A549 (cell line): Measurements from ENCODE around the gene SOX5. TPM values are rescaled to one million over a fixed set of nuclear protein-coding genes. Genes with fewer than 3 reads are reported as not detected.

Experiments
- ATAC-seq, 2 experiments: fragments of 200-7000 bp in 1 of 2; fragments of >200 bp in 1 of 2; cut with Nextera tagmentation in 1 of 2; cut with Tn5 transposase in 1 of 2; 3 replicates each; pipeline versions ENCODE4 v1.8.0 to v1.9.1; 2018 to 2020; ENCODE audit warnings: mild to moderate bottlenecking in 1 of 2, moderate library complexity in 1 of 2
- CTCF ChIA-PET: fragments of 300-600 bp; sonication (Branson Sonifier 250); formaldehyde crosslinking; extraction: SDS; loops from one replicate; lab custom pipeline; 2021; ENCODE audit warnings: antibody characterized with exemption, inconsistent platforms; lab: Yijun Ruan, JAX
- POLR2A ChIA-PET: fragments of 350-600 bp; formaldehyde crosslinking; extraction: SDS; loops from one replicate; lab custom pipeline; 2021; ENCODE audit warnings: antibody characterized with exemption, inconsistent platforms; lab: Yijun Ruan, JAX
- DNase-seq, 2 experiments: peaks; one replicate each; pipeline versions ENCODE4 v3.0.0 to v3.0.0-alpha.2; 2011 to 2016; ENCODE audit warnings: low read depth in 1 of 2, low spot score in 1 of 2
- FAIRE-seq: peaks from 2 replicates; lab custom pipeline; 2011; peaks lifted over from hg19 to GRCh38; lab: Jason Lieb, UNC
- H3K27ac ChIP-seq, 2 experiments: fragments of >200 bp; sonication (Bioruptor Twin); formaldehyde crosslinking; 3 replicates each; pipeline ENCODE4 v1.5.1; 2016 to 2017
- H3K4me1 ChIP-seq: fragments of >200 bp; sonication (Bioruptor Twin); formaldehyde crosslinking; 3 replicates; pipeline ENCODE4 v1.6.1; 2016
- H3K4me2 ChIP-seq: fragments of >200 bp; sonication (Bioruptor Twin); formaldehyde crosslinking; 3 replicates; pipeline ENCODE4 v1.6.1; 2016
- H3K4me3 ChIP-seq: fragments of >200 bp; sonication (Bioruptor Twin); formaldehyde crosslinking; 3 replicates; pipeline ENCODE4 v1.5.1; 2016
- H3K9me3 ChIP-seq: fragments of >200 bp; sonication (Bioruptor Twin); formaldehyde crosslinking; 3 replicates; pipeline ENCODE4 v1.6.1; 2016
- CHD2 ChIP-seq: fragments of 150-350 bp; IDR thresholded peaks from 2 replicates; pipeline ENCODE4 v1.6.1; 2014; ENCODE audit warnings: low read length; ENCODE audit not compliant: partially characterized antibody
- EHF ChIP-seq: fragments of 250-450 bp; sonication (Bioruptor Pico); IDR thresholded peaks from 2 replicates; pipeline ENCODE4 v1.5.0; 2020; ENCODE audit warnings: mild to moderate bottlenecking
- EP300 ChIP-seq, 2 experiments: fragments of >200 bp; sonication (Bioruptor Twin); formaldehyde crosslinking; IDR thresholded peaks; 2 replicates in 1 of 2; 3 replicates in 1 of 2; pipeline ENCODE4 v1.6.1; 2016 to 2017
- FOSB ChIP-seq: fragments of 250-450 bp; sonication (Bioruptor Pico); IDR thresholded peaks from 2 replicates; pipeline ENCODE4 v1.5.0; 2020; ENCODE audit warnings: mild to moderate bottlenecking, moderate library complexity
- HDAC2 ChIP-seq: fragments of 200-600 bp; sonication (generic); IDR thresholded peaks from 2 replicates; pipeline ENCODE4 v1.6.1; 2016
- JUN ChIP-seq, 2 experiments: fragments of >200 bp; sonication (Bioruptor Twin); formaldehyde crosslinking; IDR thresholded peaks; 2 replicates in 1 of 2; 3 replicates in 1 of 2; pipeline ENCODE4 v1.6.1; 2016 to 2017
- JUNB ChIP-seq: fragments of >200 bp; sonication (Bioruptor Twin); formaldehyde crosslinking; IDR thresholded peaks from 2 replicates; pipeline ENCODE4 v1.6.1; 2016
- MAFK ChIP-seq: fragments of 450-650 bp; IDR thresholded peaks from 2 replicates; pipeline ENCODE4 v1.6.1; 2014; ENCODE audit not compliant: partially characterized antibody
- NR3C1 ChIP-seq: fragments of >200 bp; sonication (Bioruptor Twin); formaldehyde crosslinking; IDR thresholded peaks from 3 replicates; pipeline ENCODE4 v1.6.1; 2017
- PHF8 ChIP-seq: fragments of 200-600 bp; sonication (generic); IDR thresholded peaks from 2 replicates; pipeline ENCODE4 v1.6.1; 2016; ENCODE audit warnings: low read depth, mild to moderate bottlenecking, antibody characterized with exemption, moderate library complexity, borderline replicate concordance
- RCOR1 ChIP-seq: fragments of 150-350 bp; IDR thresholded peaks from 2 replicates; pipeline ENCODE4 v1.6.1; 2014; ENCODE audit warnings: antibody characterized with exemption, low read length, low read depth
- RFX5 ChIP-seq: fragments of 450-650 bp; IDR thresholded peaks from 2 replicates; pipeline ENCODE4 v1.7.1; 2014; ENCODE audit warnings: antibody characterized with exemption, mild to moderate bottlenecking, moderate library complexity
- SREBF2 ChIP-seq: fragments of 450-650 bp; IDR thresholded peaks from 2 replicates; pipeline ENCODE4 v1.6.1; 2014; ENCODE audit warnings: mild to moderate bottlenecking, moderate library complexity
- TFCP2L1 ChIP-seq: fragments of 250-450 bp; sonication (Bioruptor Pico); IDR thresholded peaks from 2 replicates; pipeline ENCODE4 v1.5.0; 2021; ENCODE audit warnings: mild to moderate bottlenecking
- TP53 ChIP-seq: fragments of 250-450 bp; sonication (Bioruptor Pico); IDR thresholded peaks from 2 replicates; pipeline ENCODE4 v1.5.0; 2021; ENCODE audit warnings: mild to moderate bottlenecking, moderate library complexity
- WGBS: methylation state at CpG from one replicate; pipeline ENCODE4 v1.1.6; 2017; ENCODE audit errors: missing lambda C conversion rate; 5-methylcytosine and 5-hydroxymethylcytosine counted together
- polyA plus RNA-seq, 4 experiments: library from polyadenylated mRNA; depleted of rRNA in 3 of 4; stranded (reverse); fragments of >200 nt; fragmentation: RNase III in 1 of 4; extraction: RNeasy Plus Mini Kit Qiagen cat#74134 plus additional on column Dnase treatment in 1 of 4; gene quantifications; 2 replicates in 3 of 4; 3 replicates in 1 of 4; pipeline ENCODE4 v1.2.3, GENCODE V29; 2011 to 2017
- TF ChIP-seq, protein P1 (sequence below): IDR thresholded peaks from 2 replicates; pipeline ENCODE4 v1.6.1; 2012
- TF ChIP-seq, protein P2 (sequence below): fragments of 250-450 bp; sonication (Bioruptor Pico); IDR thresholded peaks from 2 replicates; pipeline ENCODE4 v1.5.0; 2021; ENCODE audit warnings: mild to moderate bottlenecking, moderate library complexity, borderline replicate concordance
- TF ChIP-seq, protein P3 (sequence below): fragments of 450-650 bp; IDR thresholded peaks from 2 replicates; pipeline ENCODE4 v1.6.1; 2014; ENCODE audit warnings: antibody characterized with exemption
- TF ChIP-seq, protein P4 (sequence below): fragments of 150-350 bp; IDR thresholded peaks from 2 replicates; pipeline ENCODE4 v1.6.1; 2014; ENCODE audit warnings: low read depth, mild to moderate bottlenecking, low read length
- TF ChIP-seq, protein P5 (sequence below): fragments of 200-600 bp; sonication (generic); IDR thresholded peaks from 2 replicates; pipeline ENCODE4 v1.6.1; 2016; ENCODE audit warnings: antibody characterized with exemption, mild to moderate bottlenecking, moderate library complexity
- TF ChIP-seq, protein P6 (sequence below): fragments of 250-450 bp; sonication (Bioruptor Pico); IDR thresholded peaks from 2 replicates; pipeline ENCODE4 v1.5.0; 2020; ENCODE audit warnings: low read depth, mild to moderate bottlenecking, moderate library complexity

SOX5 gene
- polyA plus RNA-seq, 2 of the 4 experiments (the other 2 are of a cell fraction), result not detected

DNA sequence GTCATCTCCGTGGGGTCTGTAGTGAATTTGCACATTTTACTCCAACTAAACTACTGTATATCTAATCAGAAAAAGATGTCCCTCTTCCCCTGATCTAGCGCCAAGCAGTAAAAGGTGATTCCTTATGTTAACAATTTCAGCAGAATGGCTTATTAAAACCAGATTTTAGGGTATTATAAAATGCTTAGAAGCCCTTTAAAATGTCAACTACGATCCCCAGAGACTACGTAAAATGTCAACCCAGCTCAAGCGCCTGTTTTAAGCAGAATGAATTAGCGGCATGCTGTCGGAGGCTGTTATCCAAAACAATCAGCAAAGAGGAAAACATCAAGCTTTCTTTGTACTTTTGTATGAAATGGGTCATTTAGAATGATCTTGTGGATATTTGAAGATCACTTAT, 408.9 kb downstream of the SOX5 start:
- POLR2A ChIA-PET, result no interaction called here
- CTCF ChIA-PET, result no interaction called here
- no peaks in the 10 kb centered on the region for H3K4me1 ChIP-seq
- H3K4me3 ChIP-seq, result no peak overlapping the region
- DNase-seq, result no peak
- no peak for ATAC-seq
- H3K4me2 ChIP-seq, result no peak overlapping the region
- H3K27ac ChIP-seq, result no peak overlapping the region
- no peaks in the 10 kb centered on the region; the same call in 2 of the 3 replicates for H3K9me3 ChIP-seq
- WGBS, result 32% methylated on average over 7 of the region's 7 CpGs
- no peak for TF ChIP-seq TP53 (CRISPR knock-in tag)
- TF ChIP-seq, protein P1, sequence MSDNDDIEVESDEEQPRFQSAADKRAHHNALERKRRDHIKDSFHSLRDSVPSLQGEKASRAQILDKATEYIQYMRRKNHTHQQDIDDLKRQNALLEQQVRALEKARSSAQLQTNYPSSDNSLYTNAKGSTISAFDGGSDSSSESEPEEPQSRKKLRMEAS, result no peak
- TF ChIP-seq NR3C1, result no peak
- no peak for TF ChIP-seq RCOR1
- no peak for TF ChIP-seq TFCP2L1 (CRISPR knock-in tag)
- no peak for TF ChIP-seq SREBF2
- TF ChIP-seq, protein P2, sequence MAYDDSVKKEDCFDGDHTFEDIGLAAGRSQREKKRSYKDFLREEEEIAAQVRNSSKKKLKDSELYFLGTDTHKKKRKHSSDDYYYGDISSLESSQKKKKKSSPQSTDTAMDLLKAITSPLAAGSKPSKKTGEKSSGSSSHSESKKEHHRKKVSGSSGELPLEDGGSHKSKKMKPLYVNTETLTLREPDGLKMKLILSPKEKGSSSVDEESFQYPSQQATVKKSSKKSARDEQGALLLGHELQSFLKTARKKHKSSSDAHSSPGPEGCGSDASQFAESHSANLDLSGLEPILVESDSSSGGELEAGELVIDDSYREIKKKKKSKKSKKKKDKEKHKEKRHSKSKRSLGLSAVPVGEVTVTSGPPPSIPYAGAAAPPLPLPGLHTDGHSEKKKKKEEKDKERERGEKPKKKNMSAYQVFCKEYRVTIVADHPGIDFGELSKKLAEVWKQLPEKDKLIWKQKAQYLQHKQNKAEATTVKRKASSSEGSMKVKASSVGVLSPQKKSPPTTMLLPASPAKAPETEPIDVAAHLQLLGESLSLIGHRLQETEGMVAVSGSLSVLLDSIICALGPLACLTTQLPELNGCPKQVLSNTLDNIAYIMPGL (CRISPR knock-in tag), result no peak
- no peak for TF ChIP-seq EP300 (IDR thresholded peaks at IDR 0.05)
- TF ChIP-seq, protein P3, sequence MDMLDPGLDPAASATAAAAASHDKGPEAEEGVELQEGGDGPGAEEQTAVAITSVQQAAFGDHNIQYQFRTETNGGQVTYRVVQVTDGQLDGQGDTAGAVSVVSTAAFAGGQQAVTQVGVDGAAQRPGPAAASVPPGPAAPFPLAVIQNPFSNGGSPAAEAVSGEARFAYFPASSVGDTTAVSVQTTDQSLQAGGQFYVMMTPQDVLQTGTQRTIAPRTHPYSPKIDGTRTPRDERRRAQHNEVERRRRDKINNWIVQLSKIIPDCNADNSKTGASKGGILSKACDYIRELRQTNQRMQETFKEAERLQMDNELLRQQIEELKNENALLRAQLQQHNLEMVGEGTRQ, result no peak
- TF ChIP-seq EHF (CRISPR knock-in tag), result no peak
- TF ChIP-seq HDAC2, result no peak
- no peak for TF ChIP-seq RFX5
- TF ChIP-seq, protein P4, sequence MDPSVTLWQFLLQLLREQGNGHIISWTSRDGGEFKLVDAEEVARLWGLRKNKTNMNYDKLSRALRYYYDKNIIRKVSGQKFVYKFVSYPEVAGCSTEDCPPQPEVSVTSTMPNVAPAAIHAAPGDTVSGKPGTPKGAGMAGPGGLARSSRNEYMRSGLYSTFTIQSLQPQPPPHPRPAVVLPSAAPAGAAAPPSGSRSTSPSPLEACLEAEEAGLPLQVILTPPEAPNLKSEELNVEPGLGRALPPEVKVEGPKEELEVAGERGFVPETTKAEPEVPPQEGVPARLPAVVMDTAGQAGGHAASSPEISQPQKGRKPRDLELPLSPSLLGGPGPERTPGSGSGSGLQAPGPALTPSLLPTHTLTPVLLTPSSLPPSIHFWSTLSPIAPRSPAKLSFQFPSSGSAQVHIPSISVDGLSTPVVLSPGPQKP, result no peak
- TF ChIP-seq, protein P5, sequence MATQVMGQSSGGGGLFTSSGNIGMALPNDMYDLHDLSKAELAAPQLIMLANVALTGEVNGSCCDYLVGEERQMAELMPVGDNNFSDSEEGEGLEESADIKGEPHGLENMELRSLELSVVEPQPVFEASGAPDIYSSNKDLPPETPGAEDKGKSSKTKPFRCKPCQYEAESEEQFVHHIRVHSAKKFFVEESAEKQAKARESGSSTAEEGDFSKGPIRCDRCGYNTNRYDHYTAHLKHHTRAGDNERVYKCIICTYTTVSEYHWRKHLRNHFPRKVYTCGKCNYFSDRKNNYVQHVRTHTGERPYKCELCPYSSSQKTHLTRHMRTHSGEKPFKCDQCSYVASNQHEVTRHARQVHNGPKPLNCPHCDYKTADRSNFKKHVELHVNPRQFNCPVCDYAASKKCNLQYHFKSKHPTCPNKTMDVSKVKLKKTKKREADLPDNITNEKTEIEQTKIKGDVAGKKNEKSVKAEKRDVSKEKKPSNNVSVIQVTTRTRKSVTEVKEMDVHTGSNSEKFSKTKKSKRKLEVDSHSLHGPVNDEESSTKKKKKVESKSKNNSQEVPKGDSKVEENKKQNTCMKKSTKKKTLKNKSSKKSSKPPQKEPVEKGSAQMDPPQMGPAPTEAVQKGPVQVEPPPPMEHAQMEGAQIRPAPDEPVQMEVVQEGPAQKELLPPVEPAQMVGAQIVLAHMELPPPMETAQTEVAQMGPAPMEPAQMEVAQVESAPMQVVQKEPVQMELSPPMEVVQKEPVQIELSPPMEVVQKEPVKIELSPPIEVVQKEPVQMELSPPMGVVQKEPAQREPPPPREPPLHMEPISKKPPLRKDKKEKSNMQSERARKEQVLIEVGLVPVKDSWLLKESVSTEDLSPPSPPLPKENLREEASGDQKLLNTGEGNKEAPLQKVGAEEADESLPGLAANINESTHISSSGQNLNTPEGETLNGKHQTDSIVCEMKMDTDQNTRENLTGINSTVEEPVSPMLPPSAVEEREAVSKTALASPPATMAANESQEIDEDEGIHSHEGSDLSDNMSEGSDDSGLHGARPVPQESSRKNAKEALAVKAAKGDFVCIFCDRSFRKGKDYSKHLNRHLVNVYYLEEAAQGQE, result no peak
- no peak for TF ChIP-seq MAFK
- TF ChIP-seq JUNB, result no peak
- TF ChIP-seq, protein P6, sequence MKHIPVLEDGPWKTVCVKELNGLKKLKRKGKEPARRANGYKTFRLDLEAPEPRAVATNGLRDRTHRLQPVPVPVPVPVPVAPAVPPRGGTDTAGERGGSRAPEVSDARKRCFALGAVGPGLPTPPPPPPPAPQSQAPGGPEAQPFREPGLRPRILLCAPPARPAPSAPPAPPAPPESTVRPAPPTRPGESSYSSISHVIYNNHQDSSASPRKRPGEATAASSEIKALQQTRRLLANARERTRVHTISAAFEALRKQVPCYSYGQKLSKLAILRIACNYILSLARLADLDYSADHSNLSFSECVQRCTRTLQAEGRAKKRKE (CRISPR knock-in tag), result no peak
- TF ChIP-seq JUN (IDR thresholded peaks at IDR 0.05), result no peak
- FAIRE-seq, result no peak

DNA sequence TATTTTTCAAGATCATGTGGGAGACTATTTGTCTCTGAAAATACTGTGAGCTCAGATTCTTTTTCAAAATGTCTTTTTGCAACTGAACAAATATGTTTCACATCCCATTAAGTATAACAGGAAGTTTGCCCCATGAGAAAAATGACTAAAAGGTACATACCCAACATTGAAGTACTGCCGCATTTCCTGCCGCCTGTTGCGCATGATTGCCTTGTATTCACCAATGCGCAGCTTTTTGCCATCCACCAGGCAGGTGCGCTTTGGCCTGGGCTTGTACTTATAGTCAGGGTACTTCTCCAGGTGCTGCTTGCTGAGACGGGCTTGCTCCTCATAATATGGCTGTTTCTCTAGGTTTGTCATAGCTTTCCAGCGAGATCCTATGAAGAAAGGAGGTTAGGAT, 413.2 kb downstream of the SOX5 start:
- no peak for ATAC-seq
- TF ChIP-seq CHD2, result no peak
- TF ChIP-seq PHF8, result no peak
- TF ChIP-seq FOSB (CRISPR knock-in tag), result no peak
- TF ChIP-seq, protein P2 (CRISPR knock-in tag), result no peak
- Histone ChIP-seq H3K4me1 (no peaks in the 10 kb centered on the region), H3K9me3 (no peaks in the 10 kb centered on the region), H3K4me3 (no peak overlapping the region), H3K27ac (no peak overlapping the region), H3K4me2 (no peak overlapping the region)
- DNase-seq, result no peak
- POLR2A ChIA-PET, result no interaction called here
- 50% methylated on average over 7 of the region's 7 CpGs for WGBS
- FAIRE-seq, result no peak
- CTCF ChIA-PET, result interaction anchor here (1.4 kb wide), 1 partner anchor 11 kb away, joined by 3 read pairs; no protein-coding TSS in a partner anchor
